NCI-H774 (cell line): ENCODE measurements around the gene MICAL3.
"Not testable (repeated sequence)": the region's sequence is repeated elsewhere in the genome, so short reads cannot be mapped to it uniquely, and the experiment has no call there.

Source experiments
- DNase-seq: peaks from one replicate; lab custom pipeline; 2025; lab: John Stamatoyannopoulos, UW

MICAL3 gene

DNA sequence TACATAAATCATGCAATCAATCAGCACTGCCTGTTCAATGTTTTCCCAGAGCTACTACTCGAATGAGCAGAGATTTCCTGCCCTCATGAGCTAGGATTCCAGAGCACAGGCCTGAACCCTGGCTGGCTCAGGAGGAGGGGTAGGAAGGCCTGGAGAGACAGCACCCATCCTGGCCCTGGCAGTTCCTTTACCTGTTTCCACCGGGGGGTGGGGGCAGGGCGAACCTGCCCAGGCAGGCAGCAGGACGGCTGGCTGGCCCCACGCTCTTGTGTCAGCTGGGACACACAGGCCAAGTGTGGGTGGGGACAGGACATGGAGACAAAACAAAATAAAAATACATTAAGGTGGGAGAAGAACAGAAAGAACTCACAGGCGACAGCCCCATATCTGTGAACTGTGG lies 140.3 kb downstream of the MICAL3 start:
- DNase-seq: no peak

DNA sequence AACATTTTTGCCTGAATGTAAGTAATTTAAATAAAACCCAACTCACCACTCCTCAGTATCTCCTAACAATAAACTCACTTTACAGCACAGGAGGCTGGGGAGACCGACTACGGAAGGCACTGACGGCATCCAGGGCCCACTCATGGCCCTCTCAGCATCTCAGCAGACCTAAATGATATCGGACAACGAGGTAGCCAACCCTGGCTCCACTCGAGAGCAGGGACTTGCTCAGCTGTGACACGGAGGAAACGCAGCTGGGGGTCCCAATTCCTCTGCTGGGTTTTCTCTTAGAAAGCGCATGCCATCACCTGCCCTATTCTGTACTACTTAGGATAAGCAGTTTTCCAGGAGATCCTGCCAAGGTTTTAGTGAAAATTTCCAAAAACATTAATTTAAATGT lies 141.0 kb downstream of the MICAL3 start:
- DNase-seq: no peak

DNA sequence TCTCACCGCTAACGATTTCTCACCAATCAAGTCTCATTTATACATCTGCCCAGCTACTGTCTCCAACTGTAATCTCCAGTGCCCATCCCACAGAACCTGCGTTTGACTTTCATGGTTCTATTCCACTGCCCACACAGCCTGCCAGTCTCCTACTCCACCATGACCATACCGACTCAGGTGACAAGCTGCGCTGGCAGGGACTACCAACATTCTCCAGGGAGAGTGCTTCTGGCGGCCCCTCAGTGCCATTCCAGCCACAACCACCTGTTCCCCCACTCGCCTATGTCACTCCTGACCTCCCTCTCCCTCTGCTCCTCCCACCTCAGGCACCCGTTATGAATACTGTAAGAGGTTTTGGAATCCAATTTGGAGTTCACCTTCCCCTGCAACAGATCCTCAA lies 141.6 kb downstream of the MICAL3 start:
- no peak for DNase-seq

DNA sequence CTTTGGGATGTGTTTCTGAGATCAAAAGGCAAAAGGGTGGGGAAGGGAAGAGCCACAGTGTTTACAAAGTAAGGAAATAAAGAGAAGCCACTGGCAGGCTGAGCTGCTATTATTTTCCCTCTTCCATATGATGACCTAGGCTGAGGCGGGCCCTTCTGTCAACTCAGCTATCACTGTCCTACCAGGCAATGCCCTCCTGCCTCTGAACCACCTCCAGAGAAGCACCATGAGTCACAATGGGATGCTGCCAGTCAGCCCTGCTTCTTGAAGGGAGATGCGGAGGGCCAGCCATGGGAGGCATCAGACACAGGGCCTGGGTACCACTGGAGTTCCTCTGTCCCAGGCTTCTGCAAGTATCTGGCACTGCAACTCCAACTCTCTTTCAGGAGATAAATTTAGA lies 142.2 kb downstream of the MICAL3 start:
- no peak for DNase-seq

DNA sequence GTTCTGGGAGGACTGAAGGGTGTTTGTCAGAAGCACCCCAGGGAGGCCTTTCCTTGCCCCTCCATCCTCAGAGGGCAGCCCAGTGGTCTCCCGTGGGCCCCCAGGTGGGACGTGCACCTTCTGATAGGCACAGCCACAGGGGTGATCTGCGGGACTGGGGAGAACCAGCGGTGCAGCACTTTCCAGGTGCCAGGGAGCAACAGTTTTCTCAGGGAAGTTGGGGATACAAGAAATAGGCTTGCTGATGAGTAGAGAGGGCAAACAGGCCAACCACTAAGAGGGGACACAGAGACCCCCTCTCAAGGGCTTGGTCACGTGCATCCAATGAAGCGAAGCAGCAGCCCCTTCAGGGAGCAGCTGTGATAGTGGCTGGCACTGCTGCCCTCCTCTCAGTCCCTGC lies 143.0 kb downstream of the MICAL3 start:
- no peak for DNase-seq

DNA sequence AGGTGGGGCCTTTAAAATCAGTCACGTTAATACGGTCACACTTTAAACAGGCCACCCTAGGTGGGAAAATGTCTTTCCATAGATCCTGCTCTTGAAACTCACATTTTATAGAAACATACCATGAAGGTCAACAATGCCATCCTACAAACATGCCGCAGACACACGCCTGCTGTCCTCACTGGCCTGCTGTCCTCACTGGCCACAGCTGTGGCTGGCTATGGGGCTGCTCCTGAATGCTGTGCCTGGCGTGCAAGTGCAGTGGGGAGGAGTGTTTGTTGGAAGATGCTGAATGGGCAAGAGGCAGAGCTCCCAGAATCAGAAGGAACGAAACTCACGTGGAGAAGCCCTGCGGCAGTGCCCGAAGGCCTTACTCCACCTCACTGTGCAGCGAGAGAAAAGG lies 143.9 kb downstream of the MICAL3 start:
- DNase-seq: no peak

DNA sequence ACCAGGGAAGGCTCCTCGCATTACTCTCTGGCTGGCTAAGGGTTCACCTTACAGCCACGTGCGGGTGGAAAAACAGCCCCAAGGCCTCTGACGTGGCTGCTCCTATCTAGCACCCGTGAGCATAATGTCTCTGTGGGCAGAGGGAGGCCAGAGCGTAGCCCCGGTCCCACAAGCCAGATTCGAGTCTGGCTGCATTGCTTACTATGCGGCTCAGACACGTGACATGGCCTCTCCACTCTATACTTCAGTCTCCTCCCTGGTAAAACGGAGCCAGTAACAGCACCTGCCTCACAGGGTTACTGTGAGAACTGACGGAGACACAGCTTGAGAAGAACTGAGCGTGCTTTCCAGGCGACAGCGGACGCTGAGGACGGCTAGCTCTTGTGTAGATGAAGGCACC lies 144.3 kb downstream of the MICAL3 start:
- no peak for DNase-seq

DNA sequence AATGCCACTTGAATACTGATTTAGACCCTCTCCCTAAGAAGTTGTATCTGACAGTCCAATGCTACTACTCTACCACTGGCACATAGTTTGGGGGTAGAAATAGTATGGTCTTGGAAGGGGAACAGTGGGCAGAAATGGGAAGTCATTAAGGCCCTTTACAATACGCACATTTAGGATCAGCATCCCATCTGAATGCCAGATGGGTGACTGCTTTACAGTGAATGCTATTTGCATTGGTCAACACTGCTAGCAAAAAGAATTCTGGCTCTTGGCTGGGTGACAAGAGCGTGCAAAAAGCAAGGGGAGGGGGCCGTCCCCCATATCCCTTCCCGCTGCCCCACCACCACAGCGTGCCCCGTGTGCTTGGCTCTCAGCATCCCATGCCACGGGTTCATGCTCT lies 145.4 kb downstream of the MICAL3 start:
- DNase-seq: no peak

DNA sequence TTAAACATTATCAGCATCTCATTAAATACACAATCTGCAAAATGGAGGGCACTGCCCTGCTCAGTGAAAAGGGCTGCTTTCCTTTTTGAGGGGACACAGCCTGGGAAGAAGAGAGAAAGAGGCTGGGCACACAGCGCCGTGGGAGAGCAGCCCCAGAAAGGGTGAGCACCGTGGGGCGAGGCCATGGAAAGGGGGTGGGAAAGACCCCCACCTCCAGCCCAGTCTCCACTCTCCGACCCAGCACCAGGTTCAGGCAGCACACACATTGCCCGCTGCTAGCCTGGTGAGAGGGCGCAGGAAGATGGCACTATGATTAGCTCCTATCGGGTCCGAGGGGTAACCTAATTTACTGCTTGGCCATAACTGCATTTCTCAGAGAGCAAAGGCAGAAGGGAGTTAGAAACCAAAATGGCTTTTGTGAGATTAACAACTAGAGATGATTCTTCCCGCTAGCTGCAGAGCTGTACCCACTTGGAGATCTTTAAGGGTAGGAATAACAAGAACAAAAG lies 146.1 kb downstream of the MICAL3 start:
- DNase-seq: no peak

DNA sequence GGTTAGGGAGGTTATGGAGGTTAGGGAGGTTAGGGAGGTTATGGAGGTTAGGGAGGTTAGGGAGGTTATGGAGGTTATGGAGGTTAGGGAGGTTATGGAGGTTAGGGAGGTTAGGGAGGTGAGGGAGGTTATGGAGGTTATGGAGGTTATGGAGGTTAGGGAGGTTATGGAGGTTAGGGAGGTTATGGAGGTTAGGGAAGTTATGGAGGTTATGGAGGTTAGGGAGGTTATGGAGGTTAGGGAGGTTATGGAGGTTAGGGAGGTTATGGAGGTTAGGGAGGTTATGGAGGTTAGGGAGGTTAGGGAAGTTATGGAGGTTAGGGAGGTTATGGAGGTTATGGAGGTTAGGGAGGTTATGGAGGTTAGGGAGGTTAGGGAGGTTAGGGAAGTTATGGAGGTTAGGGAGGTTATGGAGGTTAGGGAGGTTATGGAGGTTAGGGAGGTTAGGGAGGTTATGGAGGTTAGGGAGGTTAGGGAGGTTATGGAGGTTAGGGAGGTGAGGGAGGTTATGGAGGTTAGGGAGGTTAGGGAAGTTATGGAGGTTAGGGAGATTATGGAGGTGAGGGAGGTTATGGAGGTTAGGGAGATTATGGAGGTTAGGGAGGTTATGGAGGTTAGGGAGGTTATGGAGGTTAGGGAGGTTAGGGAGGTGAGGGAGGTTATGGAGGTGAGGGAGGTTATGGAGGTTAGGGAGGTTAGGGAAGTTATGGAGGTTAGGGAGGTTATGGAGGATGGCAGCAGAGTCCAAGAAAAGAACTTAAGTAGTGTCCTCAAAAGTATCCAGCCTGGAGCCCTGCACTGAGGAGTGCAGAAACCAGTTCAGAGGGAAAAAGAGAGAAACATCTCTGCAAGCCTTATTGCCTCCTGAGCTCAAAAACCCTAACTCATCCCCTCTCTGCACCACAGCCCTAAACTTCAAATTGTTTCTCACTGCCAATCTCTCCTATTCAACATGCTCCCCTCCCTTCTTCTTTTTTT lies 147.2 kb downstream of the MICAL3 start:
- DNase-seq: not testable (repeated sequence)

DNA sequence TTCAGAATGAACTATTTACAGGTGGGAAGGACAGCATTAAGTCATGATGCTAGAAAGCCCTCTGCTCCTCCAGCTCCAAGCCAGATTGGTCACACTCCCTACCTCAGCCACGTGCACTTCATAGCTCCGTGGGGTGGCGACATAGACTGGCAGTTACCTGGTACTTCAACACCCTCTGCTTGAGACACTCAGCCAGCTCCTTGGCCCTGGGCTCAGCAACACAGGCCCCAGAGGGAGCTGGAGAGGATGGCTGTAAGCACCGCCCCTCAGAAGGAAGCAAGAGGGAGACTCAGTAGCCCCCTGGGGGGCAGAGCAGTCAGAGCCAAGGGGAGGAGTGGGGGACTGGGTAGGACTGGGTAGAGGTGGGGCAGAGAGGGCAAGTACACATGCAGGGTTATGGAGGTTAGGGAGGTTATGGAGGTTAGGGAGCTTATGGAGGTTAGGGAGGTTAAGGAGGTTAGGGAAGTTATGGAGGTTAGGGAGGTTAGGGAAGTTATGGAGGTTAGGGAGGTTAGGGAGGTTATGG lies 148.0 kb downstream of the MICAL3 start:
- DNase-seq: no peak

DNA sequence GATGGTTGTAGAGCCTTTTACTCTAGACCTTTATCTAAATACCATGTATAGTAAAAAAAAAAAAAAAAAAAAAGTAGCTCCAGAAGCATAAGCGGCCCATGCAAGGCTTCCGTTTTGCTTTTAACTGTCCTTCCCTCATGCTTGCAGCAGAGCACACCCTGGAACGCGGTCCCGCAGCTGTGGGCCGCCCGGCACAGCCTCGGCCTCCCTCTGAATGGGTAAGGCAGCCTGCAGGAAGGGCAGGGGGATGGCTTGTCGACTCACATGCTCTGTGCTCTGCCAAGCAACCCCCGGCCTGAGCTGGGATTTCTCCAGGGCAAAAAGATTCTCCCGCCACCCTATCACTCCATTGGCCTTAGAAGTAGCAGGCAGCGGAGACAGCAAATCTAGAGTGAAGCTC lies 148.7 kb downstream of the MICAL3 start:
- DNase-seq: no peak

DNA sequence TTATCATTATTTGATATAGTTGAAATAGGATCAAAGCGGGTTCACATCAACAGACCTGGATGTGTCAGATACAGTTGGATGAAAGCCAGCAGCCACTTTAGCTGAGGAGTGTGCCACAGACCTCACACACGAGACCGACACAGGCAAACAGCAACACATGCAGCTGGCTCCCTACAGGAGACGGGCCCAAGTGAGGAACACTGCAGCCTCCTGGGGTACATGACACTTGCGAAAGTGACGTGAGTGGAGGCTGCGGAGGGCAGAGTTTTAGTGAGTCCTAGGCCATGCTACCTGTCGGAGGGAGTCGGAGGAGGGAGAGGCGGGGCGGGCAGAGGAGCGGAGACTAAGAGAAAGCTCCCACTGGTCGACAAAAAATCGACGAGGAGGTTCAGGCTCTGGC lies 149.2 kb downstream of the MICAL3 start:
- no peak for DNase-seq

DNA sequence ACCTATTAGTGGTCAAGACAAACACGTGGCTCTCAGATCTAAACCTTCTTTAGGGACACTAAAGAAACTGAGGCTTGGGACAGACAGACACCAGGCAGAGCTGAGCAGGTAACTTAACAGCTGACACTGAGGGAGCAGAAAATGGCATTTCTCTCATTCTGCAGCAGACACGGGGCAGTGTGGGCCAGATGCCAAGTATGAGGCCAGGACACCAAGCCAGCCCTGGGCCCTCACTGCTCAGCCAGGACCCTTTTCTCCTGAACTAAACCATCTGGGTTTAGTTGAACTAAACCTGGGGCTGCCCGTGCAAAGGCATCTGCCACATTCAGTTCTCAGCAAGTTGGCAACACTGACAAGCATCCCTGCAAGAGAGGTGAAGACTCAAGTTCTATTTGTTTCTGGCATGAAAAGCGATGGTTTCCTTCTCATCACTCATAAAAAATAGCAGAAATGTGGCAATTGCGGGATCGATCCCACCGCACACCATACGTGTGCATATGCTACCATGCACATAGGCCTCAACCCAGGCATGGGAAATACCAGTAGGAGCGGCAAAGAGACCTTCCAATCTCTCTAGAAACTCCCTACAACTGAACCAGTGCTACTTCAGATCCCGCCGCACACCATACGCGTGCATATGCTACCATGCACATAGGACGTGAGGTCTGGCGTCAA lies 150.0 kb downstream of the MICAL3 start:
- no peak for DNase-seq

DNA sequence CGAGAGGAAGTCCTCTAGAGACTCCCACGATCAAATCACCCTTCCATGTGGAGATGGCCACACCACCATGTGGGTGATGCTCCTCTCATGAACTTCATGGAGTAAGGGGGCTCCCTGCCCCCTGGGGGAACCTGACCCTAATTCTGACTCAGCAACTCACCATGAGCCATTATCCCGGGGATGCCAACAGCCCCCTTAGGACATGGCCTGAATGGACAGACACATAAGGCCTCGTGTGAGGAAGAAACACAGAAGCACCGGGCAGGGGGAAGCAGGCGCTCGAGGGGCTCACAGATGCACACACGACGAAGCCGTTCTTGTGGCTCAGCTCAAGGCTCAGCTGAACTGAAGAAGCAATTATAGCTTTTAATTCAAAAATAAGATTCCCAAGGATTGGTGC lies 150.6 kb downstream of the MICAL3 start:
- DNase-seq: no peak

DNA sequence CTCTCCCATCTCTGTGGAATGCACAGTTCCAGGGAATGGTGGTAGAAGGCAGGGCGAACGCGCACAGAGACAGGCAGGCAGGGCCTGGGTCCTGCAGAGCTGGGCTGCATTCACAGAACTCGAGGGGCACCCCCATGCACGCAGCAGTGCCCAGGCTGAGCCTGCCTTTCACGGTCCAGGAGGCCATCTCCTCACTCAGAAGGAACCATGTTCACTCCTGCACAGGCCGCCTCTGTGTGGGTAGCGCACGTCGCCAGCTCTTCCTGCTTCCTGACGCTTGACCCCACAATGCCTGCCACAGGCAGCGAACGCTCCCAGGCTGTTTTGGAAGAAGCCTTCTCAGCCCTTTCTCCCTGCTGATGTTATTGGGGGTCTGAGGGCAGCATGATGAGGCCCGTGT lies 151.2 kb downstream of the MICAL3 start:
- DNase-seq: no peak

DNA sequence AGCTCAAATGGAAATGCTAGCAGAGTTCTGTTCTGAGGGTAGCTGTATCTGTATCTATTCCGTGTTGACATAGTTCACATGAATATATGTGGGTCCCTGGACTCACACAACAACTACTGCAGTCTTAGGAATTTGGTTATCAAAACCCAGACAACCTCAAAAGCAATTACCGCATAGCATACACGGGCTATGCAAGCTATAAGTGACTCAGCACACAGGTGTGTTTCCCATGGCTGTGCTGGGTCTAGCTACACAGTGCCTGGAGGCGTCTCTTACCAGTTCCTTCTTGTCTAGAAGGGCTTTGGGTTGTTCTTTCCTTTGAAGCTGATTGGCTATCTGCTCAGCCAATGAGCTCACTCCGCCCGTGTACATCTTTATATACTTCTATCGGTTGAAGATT lies 151.9 kb downstream of the MICAL3 start:
- no peak for DNase-seq

DNA sequence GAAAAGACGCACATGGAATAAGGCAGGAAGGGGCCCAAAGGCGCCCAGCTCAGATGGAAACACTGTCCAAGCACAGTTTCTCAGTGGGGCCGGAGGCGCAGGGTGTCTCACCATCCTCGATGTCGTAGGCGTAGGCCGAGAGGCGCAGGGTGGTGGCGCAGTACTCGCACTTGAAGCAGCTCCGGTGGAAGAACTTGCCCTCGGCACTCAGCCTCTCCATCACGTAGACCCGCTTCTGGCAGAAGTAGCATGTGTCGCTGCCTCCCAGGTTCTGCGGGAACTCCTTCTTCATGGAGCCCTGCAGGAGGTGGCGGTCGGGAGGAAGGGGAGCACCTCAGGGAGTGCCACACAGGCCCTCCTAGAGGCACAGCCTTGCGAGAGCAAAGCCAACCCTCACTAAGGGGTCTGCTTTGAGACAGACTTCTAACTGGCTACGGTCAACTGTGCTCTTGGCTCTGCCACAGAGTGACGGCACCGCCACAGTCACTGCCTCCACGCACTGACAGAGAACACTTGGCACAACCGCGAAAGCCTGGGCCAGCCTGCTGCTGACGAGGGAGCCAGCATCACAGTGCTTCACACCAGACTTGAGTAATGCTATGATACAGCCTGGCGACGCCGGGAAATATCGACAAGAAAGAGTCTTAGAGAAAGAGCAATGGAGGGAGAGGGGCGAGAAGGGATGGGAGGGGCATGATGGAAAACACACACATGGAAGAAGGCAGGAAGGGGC lies 152.5 kb downstream of the MICAL3 start:
- DNase-seq: no peak

DNA sequence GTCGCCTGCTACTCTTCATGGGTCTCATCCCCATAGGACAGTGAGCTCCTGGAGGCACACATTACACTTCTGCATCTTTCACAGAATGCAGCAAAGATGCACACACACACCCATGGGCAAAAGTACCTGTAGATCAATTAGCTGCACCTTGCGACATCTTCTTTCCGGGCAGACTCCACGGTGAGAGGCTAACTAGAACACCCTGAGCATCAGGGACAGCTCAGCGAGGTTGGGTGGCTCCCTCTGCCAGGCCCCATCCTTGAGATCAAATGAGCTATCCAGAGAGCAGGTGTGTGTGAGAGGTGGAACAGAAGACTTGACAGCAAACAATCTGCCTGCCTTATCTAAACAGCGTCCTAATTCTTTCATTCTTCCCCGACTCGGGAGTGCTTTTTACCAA lies 154.0 kb downstream of the MICAL3 start:
- no peak for DNase-seq

DNA sequence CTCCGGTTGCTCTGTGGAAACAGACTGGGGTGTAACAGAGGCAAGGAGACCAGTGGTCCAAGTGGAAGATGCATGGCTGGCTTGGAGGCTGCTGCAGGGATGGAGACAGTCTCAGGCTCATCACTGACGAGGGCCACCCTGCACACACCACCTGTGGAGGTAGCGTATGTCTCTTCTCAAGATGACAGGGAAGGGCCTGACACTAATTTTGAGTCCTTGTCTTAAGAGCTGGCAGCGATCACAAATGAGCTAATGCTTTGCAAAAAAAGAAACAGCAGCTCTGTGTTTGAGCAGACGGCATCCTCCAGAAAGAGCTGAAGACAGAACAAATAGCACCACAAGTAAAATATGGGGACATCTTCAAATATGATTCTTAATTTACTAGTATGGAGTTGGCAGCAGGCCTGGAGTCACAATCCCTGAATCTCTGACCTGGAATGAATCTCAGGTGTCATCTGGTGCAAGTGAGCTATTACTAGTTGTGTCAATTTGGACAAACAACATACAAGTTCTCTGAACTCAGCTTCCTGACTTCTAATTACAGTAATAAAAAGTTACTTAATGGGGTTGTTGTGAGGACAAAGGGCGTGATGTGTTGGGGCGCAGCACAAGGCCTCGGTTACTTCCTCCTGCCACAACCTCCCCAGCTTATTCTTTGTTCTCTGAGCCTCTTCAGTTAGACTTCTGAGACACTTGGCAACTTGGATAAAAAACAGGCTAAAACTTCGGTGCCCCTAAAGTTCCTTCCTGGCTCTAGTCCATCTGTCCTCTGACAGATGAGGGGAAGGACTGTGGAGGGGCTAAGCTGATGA lies 154.9 kb downstream of the MICAL3 start:
- no peak for DNase-seq

DNA sequence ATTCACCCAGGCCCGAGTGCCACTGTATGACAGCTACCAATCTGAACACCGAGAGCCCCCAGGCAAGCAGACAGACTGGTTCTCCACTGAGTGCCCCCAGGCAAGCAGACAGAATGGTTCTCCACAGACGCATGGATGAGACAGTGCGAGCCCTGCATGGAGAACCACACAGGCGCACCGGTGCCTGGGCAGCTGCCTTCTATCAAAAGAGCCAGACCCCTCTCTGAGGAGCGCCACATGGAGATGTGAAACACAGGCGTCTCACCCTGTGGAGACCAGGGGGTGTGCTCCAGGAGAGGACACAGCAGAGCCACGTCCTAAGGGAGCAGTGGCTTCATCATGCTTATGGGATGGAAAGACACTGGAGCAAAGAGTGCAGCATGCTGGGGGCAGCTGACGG lies 155.6 kb downstream of the MICAL3 start:
- DNase-seq: no peak
